ENCODE measurements around the gene TRPM2. TPM values are rescaled to one million over a fixed set of nuclear protein-coding genes. Genes with fewer than 3 reads are reported as not detected.
"Not testable (repeated sequence)": the region's sequence is repeated elsewhere in the genome, so short reads cannot be mapped to it uniquely, and the experiment has no call there.

TRPM2 gene
- total RNA-seq, 1 experiment from 2014 or later, result 0.26 TPM

DNA sequence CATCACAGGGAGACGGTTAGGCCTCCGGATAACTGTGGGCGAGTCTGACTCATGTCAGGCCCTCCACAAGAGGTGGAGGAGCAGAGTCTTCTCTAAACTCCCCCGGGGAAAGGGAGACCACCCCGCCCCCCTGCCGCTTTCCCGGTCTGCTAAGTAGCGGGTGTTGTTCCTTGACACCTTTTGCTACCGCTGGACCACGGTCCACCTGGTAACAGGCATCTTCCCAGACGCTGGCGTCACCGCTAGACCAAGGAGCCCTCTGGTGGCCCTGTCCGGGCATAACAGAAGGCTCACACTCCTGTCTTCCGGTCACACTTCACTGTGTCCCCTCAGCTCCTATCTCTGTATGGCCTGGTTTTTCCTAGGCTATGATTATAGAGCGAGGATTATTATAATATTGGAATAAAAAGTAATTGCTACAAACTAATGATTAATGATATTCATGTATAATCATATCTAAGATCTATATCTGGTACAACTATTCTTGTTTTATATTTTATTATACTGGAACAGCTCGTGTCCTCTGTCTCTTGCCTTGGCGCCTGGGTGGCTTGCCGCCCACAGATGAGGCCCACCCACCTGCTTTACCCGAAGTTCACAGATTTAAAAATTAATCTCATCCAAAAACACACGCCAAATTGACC lies 126.3 kb downstream of the TRPM2 start:
- H3K9me3 ChIP-seq (ENCODE audit: control insufficient read depth, insufficient read depth, low read depth, low read length); intact Hi-C loops (cut with micrococcal nuclease; ENCODE audit: unreplicated experiment); H3K27ac ChIP-seq (ENCODE audit: low read length); H3K4me1 ChIP-seq (ENCODE audit: control insufficient read depth, insufficient read depth, low read length); H3K27me3 ChIP-seq (ENCODE audit: control insufficient read depth, insufficient read depth, low read length); ATAC-seq; DNase-seq (ENCODE audit: low read depth, low spot score); H3K36me3 ChIP-seq (ENCODE audit: control insufficient read depth, insufficient read depth, low read length); in situ Hi-C loops (cut with HindIII; ENCODE audit: low pct_unique_long_range_greater_than_20kb, low sequenced_read_pairs); H3K4me3 ChIP-seq (ENCODE audit: low read depth in 2 of 2, low read length in 2 of 2); POLR2A ChIA-PET; BruUV-seq (replicated peaks): not testable (repeated sequence)
- TF ChIP-seq, protein P1, sequence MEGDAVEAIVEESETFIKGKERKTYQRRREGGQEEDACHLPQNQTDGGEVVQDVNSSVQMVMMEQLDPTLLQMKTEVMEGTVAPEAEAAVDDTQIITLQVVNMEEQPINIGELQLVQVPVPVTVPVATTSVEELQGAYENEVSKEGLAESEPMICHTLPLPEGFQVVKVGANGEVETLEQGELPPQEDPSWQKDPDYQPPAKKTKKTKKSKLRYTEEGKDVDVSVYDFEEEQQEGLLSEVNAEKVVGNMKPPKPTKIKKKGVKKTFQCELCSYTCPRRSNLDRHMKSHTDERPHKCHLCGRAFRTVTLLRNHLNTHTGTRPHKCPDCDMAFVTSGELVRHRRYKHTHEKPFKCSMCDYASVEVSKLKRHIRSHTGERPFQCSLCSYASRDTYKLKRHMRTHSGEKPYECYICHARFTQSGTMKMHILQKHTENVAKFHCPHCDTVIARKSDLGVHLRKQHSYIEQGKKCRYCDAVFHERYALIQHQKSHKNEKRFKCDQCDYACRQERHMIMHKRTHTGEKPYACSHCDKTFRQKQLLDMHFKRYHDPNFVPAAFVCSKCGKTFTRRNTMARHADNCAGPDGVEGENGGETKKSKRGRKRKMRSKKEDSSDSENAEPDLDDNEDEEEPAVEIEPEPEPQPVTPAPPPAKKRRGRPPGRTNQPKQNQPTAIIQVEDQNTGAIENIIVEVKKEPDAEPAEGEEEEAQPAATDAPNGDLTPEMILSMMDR (IDR thresholded peaks at IDR 0.05), result peak; percentile 75
- CTCF ChIA-PET, result interaction anchor here (0.7 kb wide), 2 partner anchors 52 to 71 kb away, joined by 3 read pairs; no protein-coding TSS in a partner anchor

DNA sequence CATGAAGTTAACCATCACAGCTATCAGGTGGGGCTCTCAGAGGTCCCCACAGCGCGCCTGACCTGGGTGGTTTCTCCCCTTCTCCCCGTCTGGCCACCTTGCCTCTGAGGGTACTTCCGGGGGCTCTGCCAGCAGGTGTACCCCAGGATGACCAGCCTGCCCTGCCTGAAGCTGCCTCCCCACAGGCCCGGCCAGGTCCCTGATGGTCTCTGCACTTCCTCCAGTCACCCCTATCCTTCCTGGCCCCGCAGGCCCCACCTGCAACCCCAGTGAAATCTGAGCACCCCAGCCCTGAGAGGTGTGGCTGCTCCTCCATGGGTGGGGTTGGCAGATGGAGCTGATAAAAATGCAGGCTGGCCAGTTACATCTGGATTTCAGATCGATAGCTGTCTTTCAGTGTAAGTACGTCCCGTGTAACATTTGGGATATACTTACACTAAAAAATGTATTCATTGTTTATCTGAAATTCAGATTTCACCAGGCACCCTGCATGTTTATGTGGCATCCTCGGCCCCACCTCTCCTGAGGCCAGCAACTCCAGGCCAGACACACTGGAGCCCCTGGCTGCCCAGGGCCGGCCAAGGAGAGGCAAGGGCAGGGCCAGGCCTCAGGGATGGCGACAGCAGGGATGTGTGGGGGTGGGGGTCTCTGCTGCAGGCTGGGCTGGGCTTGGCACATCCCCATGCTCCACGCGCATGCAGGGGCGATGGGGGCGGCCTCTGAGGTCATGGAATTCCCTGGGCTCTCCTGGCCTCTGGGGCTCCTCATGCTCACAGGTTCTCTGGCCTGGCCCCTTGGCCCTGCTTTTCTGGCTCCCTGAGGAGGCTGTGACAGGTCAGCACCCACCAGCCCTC lies 127.0 kb downstream of the TRPM2 start:
- TF ChIP-seq POLR2AphosphoS5 (IDR thresholded peaks at IDR 0.05; ENCODE audit: low read depth, low read length) (no peak), TCF7L2 (IDR thresholded peaks at IDR 0.05; ENCODE audit: low read depth, low read length) (no peak), REST (IDR thresholded peaks at IDR 0.05; ENCODE audit: insufficient read depth in 1 of 2, low read depth in 2 of 2, low read length in 1 of 2) (no peak), SIN3A (IDR thresholded peaks at IDR 0.05; ENCODE audit: borderline replicate concordance, insufficient read depth, low read depth, low read length) (no peak)
- TF ChIP-seq, protein P1 (IDR thresholded peaks at IDR 0.05), result no peak
- DNase-seq (ENCODE audit: low read depth, low spot score), result no peak
- Histone ChIP-seq H3K36me3 (ENCODE audit: control insufficient read depth, insufficient read depth, low read length) (no peaks in the 10 kb centered on the region), H3K27ac (ENCODE audit: low read length) (no peak overlapping the region), H3K4me3 (ENCODE audit: low read depth in 2 of 2, low read length in 2 of 2) (no peak overlapping the region), H3K27me3 (ENCODE audit: control insufficient read depth, insufficient read depth, low read length) (no peaks in the 10 kb centered on the region), H3K9me3 (ENCODE audit: control insufficient read depth, insufficient read depth, low read depth, low read length) (no peaks in the 10 kb centered on the region), H3K4me1 (ENCODE audit: control insufficient read depth, insufficient read depth, low read length) (no peaks in the 10 kb centered on the region)
- POLR2A ChIA-PET, result no interaction called here
- ATAC-seq, result no peak
- CTCF ChIA-PET, result interaction anchor here (0.7 kb wide), 2 partner anchors 51 to 72 kb away, joined by 3 read pairs; no protein-coding TSS in a partner anchor
- intact Hi-C loops (cut with micrococcal nuclease; ENCODE audit: unreplicated experiment) (no loop called here), in situ Hi-C loops (cut with HindIII; ENCODE audit: low pct_unique_long_range_greater_than_20kb, low sequenced_read_pairs) (no loop called here)
- no TSS peak for BruUV-seq (replicated peaks)
